ENCODE measurements around the gene NOTUM.

Gene NOTUM

DNA sequence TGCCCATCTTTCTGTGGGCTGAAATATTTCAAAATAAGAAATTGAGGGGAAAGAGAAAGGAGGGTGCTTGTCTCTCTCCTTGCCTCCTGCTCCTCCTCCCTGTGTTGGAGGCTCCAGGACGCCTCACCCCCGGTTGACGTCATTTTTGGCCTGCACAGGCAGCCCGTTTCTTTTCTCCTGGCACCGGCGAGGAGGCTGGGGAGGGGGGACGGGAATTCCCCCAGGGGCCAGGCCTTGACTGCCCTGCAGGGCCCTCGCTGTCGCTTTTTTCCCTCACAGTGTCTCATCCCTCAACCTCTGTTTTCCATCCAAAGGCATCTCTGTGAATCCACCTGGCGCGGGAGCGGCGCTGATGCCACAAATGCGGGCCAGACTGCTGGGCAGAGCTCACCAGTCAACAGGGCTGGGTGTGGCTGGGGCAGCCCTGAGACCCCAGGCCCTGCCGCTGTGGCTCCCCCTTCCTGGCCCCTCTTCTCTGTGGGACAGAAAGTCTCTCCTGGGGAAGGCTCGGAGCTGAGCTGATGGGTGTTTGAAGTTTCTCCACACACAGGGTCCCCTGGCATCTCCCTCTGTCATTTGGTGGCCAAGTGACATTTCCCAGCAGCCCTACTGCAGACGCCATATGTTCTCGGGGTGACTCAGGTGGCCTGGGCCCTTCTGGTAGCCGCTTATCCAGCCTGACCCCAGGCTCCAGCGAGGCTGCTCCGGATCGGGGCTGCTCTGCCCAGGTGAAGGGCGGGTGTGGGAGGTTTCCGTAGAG lies 45.7 kb upstream of the NOTUM start:
- H3K4me1 ChIP-seq (ENCODE audit: insufficient read depth, low read length, poor library complexity, severe bottlenecking), result no peaks in the 10 kb centered on the region
- no peaks in the 10 kb centered on the region for H4K20me1 ChIP-seq (ENCODE audit: insufficient read depth, low read length, poor library complexity, severe bottlenecking)

DNA sequence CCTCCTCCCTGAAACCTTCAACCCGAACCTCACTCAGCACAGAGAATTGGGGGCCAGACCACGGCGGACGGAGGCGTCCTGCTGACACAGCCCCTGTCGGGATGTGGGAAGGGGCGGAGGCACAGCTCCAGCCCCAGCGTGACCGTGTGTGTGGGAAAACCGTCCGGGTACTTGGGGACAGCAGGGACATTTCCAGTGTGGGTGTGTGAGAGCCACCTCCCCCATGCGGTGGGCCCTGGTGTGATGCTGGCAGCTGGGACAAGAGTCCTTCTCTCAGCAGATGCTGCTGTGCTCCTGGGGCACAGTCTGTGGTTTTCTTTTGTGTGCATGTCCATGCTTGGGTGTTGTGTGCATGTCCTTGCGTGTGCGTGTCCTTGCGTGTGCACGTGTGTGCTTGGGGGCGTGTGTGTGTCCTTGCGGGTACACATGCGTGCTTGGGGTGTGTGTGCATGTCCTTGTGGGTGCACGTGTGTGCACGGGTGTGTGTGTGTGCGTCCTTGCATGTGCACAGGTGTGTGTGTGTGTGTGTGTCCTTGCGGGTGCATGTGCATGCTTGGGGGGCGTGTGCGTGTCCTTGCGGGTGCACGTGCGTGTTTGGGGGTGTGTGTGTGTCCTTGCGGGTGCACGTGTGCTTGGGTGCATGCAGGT lies 44.8 kb upstream of the NOTUM start:
- Histone ChIP-seq H3K4me3 (ENCODE audit: low read length, poor library complexity, severe bottlenecking) (no peak overlapping the region), H3K79me2 (ENCODE audit: insufficient read depth, low read length) (no peaks in the 10 kb centered on the region), H3K9me2 (replicated peaks; ENCODE audit: low read depth, low read length) (no peaks in the 10 kb centered on the region), H3K4me2 (ENCODE audit: low read depth, low read length, poor library complexity, severe bottlenecking) (no peak overlapping the region), H3K4me1 (ENCODE audit: insufficient read depth, low read length, poor library complexity, severe bottlenecking) (no peaks in the 10 kb centered on the region), H3F3A (ENCODE audit: low read depth) (no peaks in the 10 kb centered on the region), H4K20me1 (ENCODE audit: insufficient read depth, low read length, poor library complexity, severe bottlenecking) (no peaks in the 10 kb centered on the region), H2AFZ (ENCODE audit: low read length) (no peak overlapping the region), H3K9me3 (ENCODE audit: insufficient read depth, low read depth, low read length) (no peaks in the 10 kb centered on the region), H3K36me3 (ENCODE audit: insufficient read depth, low read length) (no peaks in the 10 kb centered on the region), H3K9ac (ENCODE audit: low read depth, low read length, poor library complexity, severe bottlenecking) (no peak overlapping the region), H3K27me3 (ENCODE audit: insufficient read depth, low read length, poor library complexity, severe bottlenecking) (no peaks in the 10 kb centered on the region)
- TF ChIP-seq, protein P1, sequence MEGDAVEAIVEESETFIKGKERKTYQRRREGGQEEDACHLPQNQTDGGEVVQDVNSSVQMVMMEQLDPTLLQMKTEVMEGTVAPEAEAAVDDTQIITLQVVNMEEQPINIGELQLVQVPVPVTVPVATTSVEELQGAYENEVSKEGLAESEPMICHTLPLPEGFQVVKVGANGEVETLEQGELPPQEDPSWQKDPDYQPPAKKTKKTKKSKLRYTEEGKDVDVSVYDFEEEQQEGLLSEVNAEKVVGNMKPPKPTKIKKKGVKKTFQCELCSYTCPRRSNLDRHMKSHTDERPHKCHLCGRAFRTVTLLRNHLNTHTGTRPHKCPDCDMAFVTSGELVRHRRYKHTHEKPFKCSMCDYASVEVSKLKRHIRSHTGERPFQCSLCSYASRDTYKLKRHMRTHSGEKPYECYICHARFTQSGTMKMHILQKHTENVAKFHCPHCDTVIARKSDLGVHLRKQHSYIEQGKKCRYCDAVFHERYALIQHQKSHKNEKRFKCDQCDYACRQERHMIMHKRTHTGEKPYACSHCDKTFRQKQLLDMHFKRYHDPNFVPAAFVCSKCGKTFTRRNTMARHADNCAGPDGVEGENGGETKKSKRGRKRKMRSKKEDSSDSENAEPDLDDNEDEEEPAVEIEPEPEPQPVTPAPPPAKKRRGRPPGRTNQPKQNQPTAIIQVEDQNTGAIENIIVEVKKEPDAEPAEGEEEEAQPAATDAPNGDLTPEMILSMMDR (conservative IDR thresholded peaks at IDR 0.05; ENCODE audit: low read length), result no peak
- TF ChIP-seq EZH2phosphoT487 (IDR thresholded peaks at IDR 0.05; ENCODE audit: borderline replicate concordance), result no peak

More for the DNA sequence above, 45.7 kb upstream of the NOTUM start:
- H3K9ac ChIP-seq (ENCODE audit: low read depth, low read length, poor library complexity, severe bottlenecking), result no peak overlapping the region
- no peak overlapping the region for H3K4me2 ChIP-seq (ENCODE audit: low read depth, low read length, poor library complexity, severe bottlenecking)
- H3F3A ChIP-seq (ENCODE audit: low read depth), result no peaks in the 10 kb centered on the region
- H3K36me3 ChIP-seq (ENCODE audit: insufficient read depth, low read length), result no peaks in the 10 kb centered on the region
- H3K9me3 ChIP-seq (ENCODE audit: insufficient read depth, low read depth, low read length), result no peaks in the 10 kb centered on the region
- H3K27me3 ChIP-seq (ENCODE audit: insufficient read depth, low read length, poor library complexity, severe bottlenecking), result no peaks in the 10 kb centered on the region
- no peak overlapping the region for H3K4me3 ChIP-seq (ENCODE audit: low read length, poor library complexity, severe bottlenecking)
- H3K9me2 ChIP-seq (replicated peaks; ENCODE audit: low read depth, low read length), result no peaks in the 10 kb centered on the region
- no peak overlapping the region for H2AFZ ChIP-seq (ENCODE audit: low read length)
- H3K79me2 ChIP-seq (ENCODE audit: insufficient read depth, low read length), result no peaks in the 10 kb centered on the region
- TF ChIP-seq, protein P1 (conservative IDR thresholded peaks at IDR 0.05; ENCODE audit: low read length), result no peak
- no peak for TF ChIP-seq EZH2phosphoT487 (IDR thresholded peaks at IDR 0.05; ENCODE audit: borderline replicate concordance)

DNA sequence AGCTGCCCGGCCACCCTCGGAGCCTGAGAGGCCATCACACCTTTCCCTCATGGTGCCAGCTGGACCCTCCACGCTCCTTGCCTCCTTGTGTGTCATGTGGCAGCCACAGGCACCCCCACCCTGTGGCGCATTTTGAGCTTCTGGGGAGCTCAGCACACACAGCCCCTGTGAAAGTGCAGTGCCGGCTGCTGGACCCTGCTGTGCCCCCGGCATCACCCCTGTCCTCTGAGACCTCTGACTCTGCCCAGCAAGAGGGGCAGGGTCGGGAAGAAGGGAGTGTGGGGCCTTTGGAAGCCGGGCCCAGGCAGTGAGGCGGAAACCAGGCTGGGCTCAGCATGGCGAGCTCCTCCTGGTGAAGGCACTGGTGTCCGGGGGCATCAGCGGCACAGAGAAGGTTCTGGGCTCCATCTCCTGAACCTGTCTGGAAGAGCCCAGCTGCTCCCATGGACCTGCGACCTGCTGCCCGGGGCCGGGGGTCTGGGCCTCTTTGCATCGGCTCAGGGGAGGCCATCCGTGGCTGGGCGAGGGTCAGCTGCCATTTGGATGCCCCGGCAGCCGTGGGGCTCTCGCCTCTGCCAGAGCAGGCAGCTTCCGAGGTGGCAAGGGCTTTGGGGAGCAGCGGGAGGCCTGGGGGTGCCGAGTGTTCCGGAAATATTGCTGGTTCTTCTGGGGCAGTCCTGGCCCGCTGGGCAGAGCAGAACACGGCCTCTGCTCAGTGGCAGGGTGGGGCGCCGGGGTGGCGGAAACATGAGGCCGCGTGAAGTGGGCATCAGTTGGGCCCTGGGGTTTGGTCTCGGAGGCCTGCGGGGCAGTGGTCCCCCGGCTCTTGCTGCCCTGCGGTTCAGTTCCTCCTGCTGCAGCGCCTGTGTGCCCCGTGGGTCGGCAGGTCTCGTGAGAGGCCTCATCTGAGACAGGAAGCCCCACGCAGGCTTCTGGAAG lies 43.8 kb upstream of the NOTUM start:
- Histone ChIP-seq H3K9me3 (ENCODE audit: insufficient read depth, low read depth, low read length) (no peaks in the 10 kb centered on the region), H2AFZ (ENCODE audit: low read length) (no peak overlapping the region), H4K20me1 (ENCODE audit: insufficient read depth, low read length, poor library complexity, severe bottlenecking) (no peaks in the 10 kb centered on the region), H3F3A (ENCODE audit: low read depth) (no peaks in the 10 kb centered on the region), H3K27me3 (ENCODE audit: insufficient read depth, low read length, poor library complexity, severe bottlenecking) (no peaks in the 10 kb centered on the region), H3K4me2 (ENCODE audit: low read depth, low read length, poor library complexity, severe bottlenecking) (no peak overlapping the region), H3K36me3 (ENCODE audit: insufficient read depth, low read length) (no peaks in the 10 kb centered on the region), H3K9me2 (replicated peaks; ENCODE audit: low read depth, low read length) (no peaks in the 10 kb centered on the region), H3K9ac (ENCODE audit: low read depth, low read length, poor library complexity, severe bottlenecking) (no peak overlapping the region), H3K4me1 (ENCODE audit: insufficient read depth, low read length, poor library complexity, severe bottlenecking) (no peaks in the 10 kb centered on the region), H3K4me3 (ENCODE audit: low read length, poor library complexity, severe bottlenecking) (no peak overlapping the region), H3K79me2 (ENCODE audit: insufficient read depth, low read length) (no peaks in the 10 kb centered on the region)
- TF ChIP-seq EZH2phosphoT487 (IDR thresholded peaks at IDR 0.05; ENCODE audit: borderline replicate concordance), result no peak
- TF ChIP-seq, protein P1 (conservative IDR thresholded peaks at IDR 0.05; ENCODE audit: low read length), result no peak
